ENCODE measurements around the gene XYLT1. TPM values are rescaled to one million over a fixed set of nuclear protein-coding genes. Genes with fewer than 3 reads are reported as not detected.

The XYLT1 gene
- total RNA-seq, 1 experiment from 2014 or later: 14.5 TPM

- peaks cover 13% of the 10 kb centered on the region; the same call in 1 of the 2 replicates for H3K4me1 ChIP-seq (ENCODE audit: insufficient read depth, low read length)
- no peak overlapping the region for H3K27ac ChIP-seq (ENCODE audit: insufficient read length, low read depth, low read length)
- H3K79me1 ChIP-seq (ENCODE audit: insufficient read depth, low read depth, low read length, poor library complexity, severe bottlenecking): no peaks in the 10 kb centered on the region
- H4K5ac ChIP-seq (ENCODE audit: insufficient read length, low read depth, low read length): no peak overlapping the region
- H3T11ph ChIP-seq (ENCODE audit: low read length): no peak overlapping the region
- Mint-ChIP-seq H3K36me3 (ENCODE audit: insufficient read depth in 1 of 3, low read depth in 3 of 3) (peaks cover 7 to 12% (median 7%) of the 10 kb centered on the region in 3 experiments; a peak in 6 of 7 replicates), H3K27ac (no peak overlapping the region), H3K4me3 (no peak overlapping the region), H3K4me1 (peaks cover 39 to 55% of the 10 kb centered on the region in 2 experiments), H3K27me3 (ENCODE audit: low read depth) (peaks cover 6% of the 10 kb centered on the region; the same call in 1 of the 2 replicates), H3K9me3 (peaks cover 16 to 19% of the 10 kb centered on the region in 2 experiments)
- H3K27me3 ChIP-seq (ENCODE audit: insufficient read depth, low read length): no peaks in the 10 kb centered on the region
- no peak overlapping the region for H3K4ac ChIP-seq (ENCODE audit: low read depth, low read length)
- TF ChIP-seq CTCF (conservative IDR thresholded peaks at IDR 0.05): no peak
- H4K91ac ChIP-seq (ENCODE audit: insufficient read length, low read depth, low read length): no peak overlapping the region
- H3K79me2 ChIP-seq (ENCODE audit: insufficient read depth, low read length): no peaks in the 10 kb centered on the region
- no peak overlapping the region for H3K14ac ChIP-seq (ENCODE audit: insufficient read depth, low read length)
- no peak overlapping the region for H3K9ac ChIP-seq (ENCODE audit: extremely low read depth, insufficient read length, low read length)
- H3K56ac ChIP-seq (ENCODE audit: insufficient read length, low read depth, low read length): no peak overlapping the region
- no peak overlapping the region for H3K4me2 ChIP-seq (ENCODE audit: insufficient read depth, insufficient read length, low read length)
- no peak overlapping the region for H2BK5ac ChIP-seq (ENCODE audit: insufficient read length, low read length)
- no peak for DNase-seq
- no peak overlapping the region for H2BK12ac ChIP-seq (ENCODE audit: insufficient read length, low read depth, low read length)
- no peaks in the 10 kb centered on the region for H3K23me2 ChIP-seq (ENCODE audit: insufficient read length, low read depth, low read length, poor library complexity, severe bottlenecking)
- H3K23ac ChIP-seq (ENCODE audit: insufficient read length, low read depth, low read length): no peak overlapping the region
- no peak overlapping the region for H2BK120ac ChIP-seq (ENCODE audit: low read depth, low read length, poor library complexity, severe bottlenecking)
- no peak overlapping the region for H2BK15ac ChIP-seq (ENCODE audit: low read depth, low read length)
- 100% methylated on average over 1 of the region's 5 CpGs for WGBS (ENCODE audit: extremely low coverage, insufficient read length, low lambda C conversion rate)
- no peaks in the 10 kb centered on the region for H4K20me1 ChIP-seq (ENCODE audit: control insufficient read depth, insufficient read depth, insufficient read length)
- H2AFZ ChIP-seq (ENCODE audit: low read length): no peak overlapping the region
- no peak overlapping the region for H4K8ac ChIP-seq (replicated peaks; ENCODE audit: insufficient read length, low read depth, low read length)
- no peak overlapping the region for H2AK5ac ChIP-seq (ENCODE audit: insufficient read length, low read length)
- no peaks in the 10 kb centered on the region for H3K9me3 ChIP-seq (ENCODE audit: control insufficient read depth, low read depth, low read length)
- no peak overlapping the region for H3K18ac ChIP-seq (ENCODE audit: insufficient read length, low read depth, low read length)
- no peak overlapping the region for H2BK20ac ChIP-seq (ENCODE audit: low read depth, low read length, poor library complexity, severe bottlenecking)
These were observed 393.8 kb downstream of the XYLT1 start for GRCh38 chr16:17076818-17077498.

All from H9 (cell line).